ENCODE data around the gene SPAG17. TPM values are rescaled to one million over a fixed set of nuclear protein-coding genes. Genes with fewer than 3 reads are reported as not detected.
"Not testable (repeated sequence)": the region's sequence is repeated elsewhere in the genome, so short reads cannot be mapped to it uniquely, and the experiment has no call there.

SPAG17 gene
- total RNA-seq, 1 experiment from 2014 or later: not detected

GRCh38 chr1:117922717-117923116 is 262.3 kb downstream of the SPAG17 start:
- BruUV-seq (replicated peaks); CTCF ChIA-PET; H3K4me1 ChIP-seq (ENCODE audit: control insufficient read depth in 1 of 2, insufficient read depth in 2 of 2, low read length in 2 of 2); RAD21 ChIA-PET (ENCODE audit: low non-redundant PET in 1 of 2, low total read pairs in 2 of 2, uncharacterized antibody in 2 of 2, unreplicated experiment in 2 of 2); H4K20me1 ChIP-seq (ENCODE audit: insufficient read depth); H3K36me3 ChIP-seq (ENCODE audit: control insufficient read depth in 1 of 2, insufficient read depth in 2 of 2, low read length in 2 of 2); H3K9me2 ChIP-seq (ENCODE audit: insufficient read depth); H3K27ac ChIP-seq (ENCODE audit: low read depth, low read length); ATAC-seq; H3K9me3 ChIP-seq (ENCODE audit: control insufficient read depth in 1 of 2, insufficient read depth in 1 of 2, low read depth in 1 of 2, low read length in 2 of 2); POLR2A ChIA-PET; H3K27me3 ChIP-seq (ENCODE audit: insufficient read depth, low read length); H3K4me3 ChIP-seq (replicated peaks in 1 of 2; ENCODE audit: low read depth in 1 of 2, low read length in 2 of 2); H3K4me2 ChIP-seq (ENCODE audit: low read length); H2AFZ ChIP-seq (ENCODE audit: low read depth, low read length, poor library complexity, severe bottlenecking); intact Hi-C loops (cut with micrococcal nuclease); DNase-seq (ENCODE audit: low read depth, low spot score); H3K9ac ChIP-seq (ENCODE audit: low read length): not testable (repeated sequence)
- peaks cover 30% of the 10 kb centered on the region for H3K79me2 ChIP-seq (ENCODE audit: insufficient read depth, low read length)

GRCh38 chr1:117921991-117922390 is 263.0 kb downstream of the SPAG17 start:
- DNase-seq (ENCODE audit: low read depth, low spot score) (no peak), ATAC-seq (no peak)
- no peak overlapping the region for H3K4me3 ChIP-seq (replicated peaks in 1 of 2; ENCODE audit: low read depth in 1 of 2, low read length in 2 of 2)
- H3K79me2 ChIP-seq (ENCODE audit: insufficient read depth, low read length): peaks cover 22% of the 10 kb centered on the region
- intact Hi-C loops (cut with micrococcal nuclease): no loop called here
- no peak overlapping the region for H3K4me2 ChIP-seq (ENCODE audit: low read length)
- ChIA-PET CTCF (no interaction called here), RAD21 (ENCODE audit: low non-redundant PET in 1 of 2, low total read pairs in 2 of 2, uncharacterized antibody in 2 of 2, unreplicated experiment in 2 of 2) (no interaction called here), POLR2A (no interaction called here)
- no peak overlapping the region for H2AFZ ChIP-seq (ENCODE audit: low read depth, low read length, poor library complexity, severe bottlenecking)
- H3K36me3 ChIP-seq (ENCODE audit: control insufficient read depth in 1 of 2, insufficient read depth in 2 of 2, low read length in 2 of 2): peaks cover 0 to 10% of the 10 kb centered on the region in 2 experiments; a peak in 3 of 4 replicates
- H3K9me2 ChIP-seq (ENCODE audit: insufficient read depth): no peaks in the 10 kb centered on the region
- no peaks in the 10 kb centered on the region for H4K20me1 ChIP-seq (ENCODE audit: insufficient read depth)
- no TSS peak for BruUV-seq (replicated peaks)
- H3K9me3 ChIP-seq (ENCODE audit: control insufficient read depth in 1 of 2, insufficient read depth in 1 of 2, low read depth in 1 of 2, low read length in 2 of 2): no peaks in the 10 kb centered on the region
- H3K9ac ChIP-seq (ENCODE audit: low read length): no peak overlapping the region
- H3K27ac ChIP-seq (ENCODE audit: low read depth, low read length): no peak overlapping the region
- no peaks in the 10 kb centered on the region for H3K4me1 ChIP-seq (ENCODE audit: control insufficient read depth in 1 of 2, insufficient read depth in 2 of 2, low read length in 2 of 2)
- no peaks in the 10 kb centered on the region for H3K27me3 ChIP-seq (ENCODE audit: insufficient read depth, low read length)
- TF ChIP-seq ZNF274 (IDR thresholded peaks at IDR 0.05; ENCODE audit: low read depth, low read length) (no peak), POLR2AphosphoS5 (IDR thresholded peaks at IDR 0.05; ENCODE audit: low read depth, low read length) (no peak), SIN3A (IDR thresholded peaks at IDR 0.05; ENCODE audit: low read depth) (no peak), EZH2phosphoT487 (IDR thresholded peaks at IDR 0.05; ENCODE audit: borderline replicate concordance) (no peak), EGR1 (IDR thresholded peaks at IDR 0.05; ENCODE audit: low read depth) (no peak), JUND (IDR thresholded peaks at IDR 0.05) (no peak), ZBTB33 (IDR thresholded peaks at IDR 0.05; ENCODE audit: extremely low read depth, insufficient replicate concordance, low read length) (no peak), ZFX (IDR thresholded peaks at IDR 0.05) (no peak), YY1 (IDR thresholded peaks at IDR 0.05; ENCODE audit: extremely low read depth, insufficient replicate concordance, low read depth, low read length) (no peak), SRF (IDR thresholded peaks at IDR 0.05; ENCODE audit: low read depth) (no peak), MAX (IDR thresholded peaks at IDR 0.05) (no peak), CEBPB (IDR thresholded peaks at IDR 0.05; ENCODE audit: low read depth) (no peak)
- TF ChIP-seq, protein P1, sequence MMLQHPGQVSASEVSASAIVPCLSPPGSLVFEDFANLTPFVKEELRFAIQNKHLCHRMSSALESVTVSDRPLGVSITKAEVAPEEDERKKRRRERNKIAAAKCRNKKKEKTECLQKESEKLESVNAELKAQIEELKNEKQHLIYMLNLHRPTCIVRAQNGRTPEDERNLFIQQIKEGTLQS (IDR thresholded peaks at IDR 0.05): no peak
- TF ChIP-seq, protein P2, sequence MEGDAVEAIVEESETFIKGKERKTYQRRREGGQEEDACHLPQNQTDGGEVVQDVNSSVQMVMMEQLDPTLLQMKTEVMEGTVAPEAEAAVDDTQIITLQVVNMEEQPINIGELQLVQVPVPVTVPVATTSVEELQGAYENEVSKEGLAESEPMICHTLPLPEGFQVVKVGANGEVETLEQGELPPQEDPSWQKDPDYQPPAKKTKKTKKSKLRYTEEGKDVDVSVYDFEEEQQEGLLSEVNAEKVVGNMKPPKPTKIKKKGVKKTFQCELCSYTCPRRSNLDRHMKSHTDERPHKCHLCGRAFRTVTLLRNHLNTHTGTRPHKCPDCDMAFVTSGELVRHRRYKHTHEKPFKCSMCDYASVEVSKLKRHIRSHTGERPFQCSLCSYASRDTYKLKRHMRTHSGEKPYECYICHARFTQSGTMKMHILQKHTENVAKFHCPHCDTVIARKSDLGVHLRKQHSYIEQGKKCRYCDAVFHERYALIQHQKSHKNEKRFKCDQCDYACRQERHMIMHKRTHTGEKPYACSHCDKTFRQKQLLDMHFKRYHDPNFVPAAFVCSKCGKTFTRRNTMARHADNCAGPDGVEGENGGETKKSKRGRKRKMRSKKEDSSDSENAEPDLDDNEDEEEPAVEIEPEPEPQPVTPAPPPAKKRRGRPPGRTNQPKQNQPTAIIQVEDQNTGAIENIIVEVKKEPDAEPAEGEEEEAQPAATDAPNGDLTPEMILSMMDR (IDR thresholded peaks at IDR 0.05 in 2 of 3, conservative IDR thresholded peaks at IDR 0.05 in 1 of 3; ENCODE audit: borderline replicate concordance in 1 of 3, insufficient read depth in 1 of 3, low read depth in 2 of 3, low read length in 2 of 3): no peak

Measured in HCT116 (cell line).